Stromal cell of bone marrow (primary cell): ENCODE data around the gene SECTM1.

ENCODE experiments used
- DNase-seq: peaks from one replicate; pipeline ENCODE4 v3.0.0-alpha.2; 2012; ENCODE audit warnings: low read depth

SECTM1 gene

DNA sequence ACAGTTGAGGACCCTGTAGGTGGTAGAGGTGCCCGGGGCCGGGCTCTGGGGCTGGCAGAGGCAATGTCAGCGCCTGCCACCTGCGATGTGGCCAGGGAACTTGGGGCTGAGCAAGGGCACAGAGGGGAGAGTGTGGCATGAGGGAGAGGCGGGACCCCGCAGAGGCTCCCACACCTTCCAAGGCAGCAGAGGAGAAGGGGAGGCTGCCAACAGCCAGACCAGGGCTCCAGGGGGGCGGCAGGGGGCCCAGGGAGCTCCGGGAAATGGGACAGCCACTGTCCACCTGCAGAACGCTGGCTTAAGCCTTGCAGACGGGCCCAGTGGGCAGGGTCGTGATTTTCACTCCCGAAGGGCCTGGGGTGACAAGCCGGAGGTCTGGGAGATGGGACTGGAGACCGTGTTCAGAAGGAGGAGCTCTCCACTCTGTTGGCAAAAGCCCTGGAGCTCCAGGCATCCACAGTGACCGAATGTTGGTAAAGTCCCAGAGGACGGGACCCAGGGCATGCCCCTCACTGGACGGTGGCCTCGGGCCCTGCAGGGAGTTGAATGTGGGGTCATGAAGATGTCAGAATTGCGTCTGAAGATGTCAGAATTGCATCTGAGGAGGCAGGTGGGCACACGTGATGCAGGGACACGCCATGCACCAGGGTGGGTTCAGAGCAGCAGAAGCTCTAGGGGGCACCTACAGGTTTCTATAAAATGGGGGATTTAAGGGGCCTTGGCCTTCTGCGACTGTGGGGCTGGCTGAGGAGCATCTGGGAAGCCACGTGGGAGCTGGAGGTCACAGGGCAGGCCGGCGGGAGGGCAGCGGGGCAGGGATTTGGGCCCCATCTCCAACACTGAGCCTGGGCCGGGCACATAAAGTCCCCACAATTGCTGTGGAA is 34.8 kb downstream of the SECTM1 start:
- no peak for DNase-seq

GRCh38 chr17:82297714-82298537 is 35.6 kb downstream of the SECTM1 start:
- DNase-seq: peak; percentile 89

DNA sequence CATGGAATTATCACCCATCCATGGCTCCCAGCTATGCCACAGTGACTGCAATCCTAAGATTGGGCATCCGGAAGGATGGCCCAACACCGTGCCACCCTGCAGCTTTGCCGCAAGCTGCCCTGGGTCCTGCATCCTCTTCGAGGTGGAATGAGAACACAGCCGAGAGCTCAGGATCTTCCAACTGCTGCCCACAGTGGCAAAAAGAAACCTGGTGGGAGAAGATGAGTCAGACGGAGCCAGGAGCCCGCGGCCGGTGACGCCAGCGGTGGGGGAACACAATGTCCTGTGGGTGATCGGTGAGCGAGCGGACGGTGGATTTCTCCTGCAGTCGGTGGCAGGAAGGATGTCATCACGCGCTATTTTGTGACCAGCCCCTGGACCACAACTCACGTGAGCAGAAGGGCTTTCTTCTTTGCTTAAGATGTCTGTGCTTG is 36.3 kb downstream of the SECTM1 start:
- DNase-seq: peak; percentile 57

DNA sequence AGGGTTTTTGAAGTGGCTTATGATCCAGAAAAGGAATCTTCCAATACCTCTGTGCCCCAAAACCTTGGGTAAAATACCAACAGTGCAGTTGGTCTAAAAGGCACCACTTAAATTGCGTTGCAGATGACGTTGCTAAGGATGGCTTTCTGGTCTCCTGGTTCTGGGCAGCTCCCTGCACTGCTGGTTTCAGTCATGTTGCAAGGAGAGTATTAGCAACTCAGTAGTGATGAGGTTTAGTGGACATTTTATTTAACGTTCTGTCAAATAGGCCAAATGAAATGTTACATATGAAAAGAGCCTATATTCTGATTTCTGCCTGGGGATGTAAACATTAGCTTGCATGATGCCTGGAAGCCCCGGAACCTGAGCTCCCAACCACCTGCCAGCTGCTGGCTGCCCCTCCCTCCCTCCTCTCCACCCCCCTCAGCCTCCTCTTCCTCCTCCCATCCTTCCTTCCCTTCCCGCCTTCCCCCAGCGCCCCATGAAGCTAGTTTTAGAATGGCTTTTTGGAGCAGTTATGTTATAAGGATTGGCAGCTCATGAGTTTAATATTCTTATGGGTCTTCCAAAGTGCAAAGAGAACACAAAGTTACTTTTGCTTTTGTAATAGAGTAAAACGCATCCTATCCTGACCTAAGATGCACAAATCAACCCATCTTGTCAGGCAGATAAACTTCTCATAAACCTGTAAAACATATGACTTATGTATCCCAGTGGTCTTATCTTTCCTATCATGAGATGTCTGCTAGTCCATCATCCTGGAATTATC is 36.9 kb downstream of the SECTM1 start:
- DNase-seq: no peak

DNA sequence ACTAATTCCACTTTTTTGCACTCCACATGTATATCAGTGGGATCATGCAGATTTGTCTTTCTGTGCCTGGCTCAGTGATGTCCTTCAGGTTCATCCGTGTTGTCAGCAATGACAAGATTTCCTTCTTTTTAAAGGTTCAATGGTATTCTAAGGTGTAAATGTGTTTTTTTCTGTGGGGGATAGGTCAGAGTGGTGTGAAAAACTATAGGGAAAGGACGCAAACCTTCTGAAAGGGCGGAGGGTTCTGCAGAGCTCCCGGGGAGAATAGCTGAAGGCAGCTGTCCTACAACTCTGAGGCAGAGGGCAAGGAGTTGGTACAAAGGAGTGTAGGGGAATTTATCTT is 38.1 kb downstream of the SECTM1 start:
- no peak for DNase-seq

- DNase-seq: no peak
Measured at GRCh38 chr17:82294064-82294773, 39.3 kb downstream of the SECTM1 start.

GRCh38 chr17:82292251-82293154 is 41.1 kb downstream of the SECTM1 start:
- peak; percentile 97 for DNase-seq

DNA sequence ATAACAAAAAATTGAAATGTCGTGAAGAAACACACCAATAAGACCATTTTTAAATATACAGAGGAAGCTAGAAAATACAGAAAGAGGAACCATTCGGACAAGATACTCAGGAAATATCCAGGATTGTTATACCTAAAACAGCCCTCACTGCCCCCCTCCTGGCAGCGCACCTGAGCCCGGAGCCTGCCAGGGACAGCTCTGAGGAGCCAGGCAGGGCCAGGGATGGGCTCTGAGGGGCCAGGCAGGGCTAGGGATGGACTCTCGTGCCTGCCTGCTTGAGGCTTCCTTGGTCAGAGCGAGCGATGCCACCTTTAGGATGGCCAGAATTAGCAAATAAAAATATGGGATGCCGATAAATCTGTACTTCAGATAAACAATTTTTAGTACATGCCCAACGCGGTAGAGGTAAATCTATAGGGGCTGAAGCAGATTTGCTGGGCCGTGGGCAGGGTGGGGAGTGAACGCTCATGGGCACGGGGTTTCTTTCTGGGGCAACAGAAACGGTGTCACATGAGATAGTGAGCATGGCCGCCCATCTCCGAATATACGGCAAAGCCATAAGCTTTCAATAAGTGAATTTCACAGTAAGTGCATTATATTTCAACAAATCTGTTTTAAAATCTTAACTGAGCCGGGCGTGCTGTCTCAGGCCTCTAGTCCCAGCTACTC is 41.9 kb downstream of the SECTM1 start:
- DNase-seq: no peak

DNA sequence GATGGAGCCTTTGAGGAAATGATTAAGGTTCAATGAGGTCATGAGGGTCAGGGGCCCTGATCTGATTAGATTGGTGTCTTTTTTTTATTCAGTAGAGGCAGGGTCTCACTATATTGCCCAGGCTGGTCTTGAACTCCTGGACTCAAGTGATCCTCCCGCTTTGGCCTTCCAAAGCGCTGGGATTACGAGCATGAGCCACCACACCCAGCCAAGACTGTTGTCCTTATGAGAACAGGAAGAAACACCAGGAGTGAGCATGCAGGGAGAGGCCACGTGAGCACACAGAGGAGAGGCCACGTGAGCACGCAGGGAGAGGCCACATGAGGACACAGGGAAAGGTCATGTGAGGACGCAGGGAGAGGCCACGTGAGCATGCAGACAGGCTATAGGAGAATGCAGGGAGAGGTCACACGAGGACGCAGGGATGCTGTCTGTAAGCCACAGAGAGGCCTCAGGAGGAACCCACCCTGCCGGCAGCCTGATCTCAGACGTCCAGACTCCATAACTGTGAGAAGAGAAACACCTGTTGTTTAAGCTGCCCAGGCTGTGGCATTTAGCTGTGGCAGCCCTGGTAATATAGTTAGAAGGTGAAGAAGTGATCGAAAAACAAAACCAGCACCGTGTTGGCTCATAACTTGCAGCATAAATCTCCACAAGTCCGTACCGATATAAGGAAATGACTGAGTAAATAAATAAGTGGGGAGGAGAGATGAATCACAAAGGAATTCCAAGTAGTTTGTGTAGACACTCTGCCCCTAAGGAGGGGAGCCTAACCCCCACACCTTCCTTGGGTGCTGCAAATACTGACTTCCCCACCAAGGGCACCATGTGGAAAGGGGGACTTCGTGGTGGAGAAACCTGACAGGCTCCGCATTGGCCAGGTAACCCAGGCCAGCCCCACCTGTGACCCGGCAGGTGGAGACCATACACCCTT is 45.4 kb downstream of the SECTM1 start:
- DNase-seq: peak; percentile 55

DNA sequence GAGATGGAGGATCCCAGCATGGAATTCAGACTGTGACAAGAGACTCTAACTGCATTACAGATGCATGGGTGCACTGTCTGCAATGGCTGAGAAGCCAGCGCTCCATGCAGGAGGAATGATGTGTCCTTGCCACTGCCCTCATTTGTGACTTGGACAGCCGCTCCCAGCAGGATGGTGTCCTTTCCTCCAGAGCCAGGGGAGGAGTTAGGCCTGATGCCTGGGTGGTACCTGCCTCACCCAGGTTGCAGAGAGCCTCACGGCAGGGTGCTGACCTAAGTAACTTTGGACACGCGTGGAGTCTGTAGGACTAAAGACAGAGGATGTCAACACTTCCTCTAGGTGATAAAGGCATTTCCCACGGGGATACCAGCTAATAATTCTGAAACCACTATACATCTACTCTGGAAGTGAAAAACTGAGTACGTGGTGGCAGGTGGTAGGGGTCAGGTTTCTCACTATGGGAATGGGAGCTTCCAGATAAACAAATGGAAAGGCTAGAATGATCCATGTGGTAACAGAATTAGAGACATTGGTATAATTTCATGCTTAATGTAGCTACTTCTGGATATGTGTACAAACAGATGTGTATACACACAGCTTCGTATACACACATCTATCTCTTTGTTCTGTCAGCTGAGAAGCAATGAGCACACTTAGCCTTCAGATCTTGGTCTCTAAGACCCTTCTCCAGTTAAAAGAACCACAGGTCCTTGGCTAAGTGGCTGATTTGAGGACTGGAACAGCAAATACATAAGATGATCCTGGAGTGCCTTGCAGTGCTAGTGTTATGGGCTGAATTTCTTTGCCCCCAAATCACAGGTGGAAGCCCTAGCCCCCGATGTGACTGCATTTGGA is 46.3 kb downstream of the SECTM1 start:
- DNase-seq: no peak

- no peak for DNase-seq
Measured at GRCh38 chr17:82285141-82285540, 48.4 kb downstream of the SECTM1 start.

DNA sequence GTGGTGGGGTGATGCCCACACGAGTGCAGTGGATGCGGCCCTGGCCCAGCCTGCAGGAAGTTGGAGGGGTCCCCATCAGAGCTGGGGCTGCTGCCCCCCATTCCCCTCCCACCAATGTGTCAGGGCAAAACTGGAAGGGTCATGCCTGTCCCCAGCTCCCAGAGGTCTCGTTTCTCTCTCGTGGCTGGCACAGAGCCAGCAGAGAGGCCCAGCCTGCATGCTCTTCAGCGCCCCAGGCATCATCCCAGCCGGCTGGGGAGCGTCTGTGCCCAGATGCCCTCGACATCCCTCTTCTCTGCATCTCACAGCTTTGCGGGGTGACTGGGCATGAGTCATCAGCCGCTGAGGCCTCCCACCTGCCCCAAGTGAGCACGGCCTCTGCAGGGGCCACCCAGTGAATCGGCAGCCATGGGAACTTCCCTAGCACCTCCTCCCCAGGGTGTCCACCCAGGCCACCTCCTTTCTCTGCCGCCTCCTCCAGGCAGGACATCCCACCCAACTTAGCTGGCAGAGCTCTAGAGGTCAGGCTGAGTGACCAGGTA is 50.3 kb downstream of the SECTM1 start:
- DNase-seq: no peak

DNA sequence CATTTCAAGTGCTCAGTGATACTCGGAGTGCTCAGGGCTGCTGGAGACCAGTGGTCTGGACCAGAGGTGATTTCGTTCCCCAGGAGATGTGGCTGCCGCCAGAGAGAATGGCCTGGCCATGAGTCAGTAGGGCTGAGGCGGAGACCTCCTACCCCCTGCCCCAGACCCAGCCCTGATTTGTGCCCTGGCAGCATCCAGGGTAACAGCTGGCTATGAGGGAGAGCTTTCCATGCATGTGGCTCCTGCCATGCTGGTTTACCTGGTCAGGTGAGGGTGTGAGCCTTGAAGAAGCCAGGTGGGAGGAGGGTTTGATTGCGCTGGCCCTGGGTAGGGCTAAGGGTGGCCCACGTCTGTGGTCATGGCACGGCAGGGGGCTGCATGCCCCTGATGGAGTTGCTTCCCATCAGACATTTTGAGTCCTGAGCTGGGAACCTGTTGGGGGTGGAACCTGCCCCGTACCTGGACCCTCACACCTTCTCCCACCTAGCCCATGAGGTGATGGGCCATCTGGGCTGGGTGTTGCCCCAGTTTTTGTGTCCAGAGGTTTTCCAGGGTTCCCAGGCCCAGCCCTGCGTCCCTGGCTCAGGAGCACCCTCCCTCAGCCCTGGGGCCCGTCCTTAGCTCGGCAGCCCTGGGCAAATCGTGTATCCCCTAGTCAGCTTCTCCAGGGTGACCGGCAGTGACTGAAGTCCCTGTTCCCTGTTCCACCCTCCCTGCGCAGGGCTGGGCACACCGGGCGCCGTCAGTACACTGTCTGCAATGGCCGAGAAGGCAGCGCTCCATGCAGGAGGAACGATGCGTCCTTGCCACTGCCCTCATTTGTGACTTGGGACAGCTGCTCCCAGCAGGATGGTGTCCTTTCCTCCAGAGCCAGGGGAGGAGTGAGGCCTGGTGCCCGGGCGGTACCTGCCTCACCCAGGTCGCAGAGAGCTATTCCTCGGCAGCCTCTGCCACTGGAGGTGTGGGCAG is 51.0 kb downstream of the SECTM1 start:
- DNase-seq: no peak

DNA sequence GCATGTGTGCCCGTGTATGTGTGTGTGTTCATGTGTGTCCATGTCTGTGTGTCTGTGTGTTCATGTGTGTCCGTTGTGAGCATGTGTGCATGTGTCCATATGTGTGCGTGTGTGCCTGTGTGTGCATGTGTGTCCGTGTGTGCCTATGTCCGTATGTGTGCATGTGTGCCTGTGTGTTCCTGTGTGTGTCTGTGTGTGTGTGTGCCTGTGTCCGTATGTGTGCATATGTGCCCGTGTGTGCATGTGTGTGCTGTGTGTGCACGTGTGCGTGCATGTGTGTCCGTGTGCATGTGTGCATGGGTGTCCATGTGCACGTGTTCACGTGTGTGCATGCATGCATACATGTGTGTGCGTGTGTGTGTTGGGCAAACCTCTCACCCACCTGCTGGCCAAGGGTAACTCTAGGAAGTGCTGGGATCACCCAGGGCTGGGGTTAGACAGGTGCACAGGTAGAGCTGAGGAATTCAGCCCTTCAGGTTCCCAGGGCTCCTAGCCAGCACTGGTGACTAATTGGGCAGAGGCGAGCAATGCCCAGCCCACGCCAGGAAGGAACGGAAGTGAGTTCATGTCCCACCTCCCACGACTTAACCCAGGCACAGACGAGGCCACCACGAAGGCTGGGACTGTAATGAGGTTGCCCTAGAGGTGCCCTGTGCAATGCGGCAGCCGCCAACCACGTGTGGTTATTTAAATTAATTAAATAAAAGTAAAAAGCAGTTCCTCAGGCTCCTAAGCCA is 51.9 kb downstream of the SECTM1 start:
- no peak for DNase-seq

GRCh38 chr17:82281076-82281475 is 52.5 kb downstream of the SECTM1 start:
- no peak for DNase-seq

- no peak for DNase-seq
Measured at GRCh38 chr17:82280537-82280936, 53.0 kb downstream of the SECTM1 start.
